GM23248 (cell line): ENCODE measurements around the gene JPH2. TPM values are rescaled to one million over a fixed set of nuclear protein-coding genes. Genes with fewer than 3 reads are reported as not detected.

Source experiments
- DNase-seq: peaks from one replicate; pipeline ENCODE4 v3.0.0-alpha.2; 2015
- H2AFZ ChIP-seq: fragments of 200-600 bp; sonication (generic); 2 replicates; pipeline ENCODE4 v1.6.1; 2016; ENCODE audit warnings: antibody characterized with exemption
- H3F3A ChIP-seq: fragments of 200-600 bp; sonication (generic); 2 replicates; pipeline ENCODE4 v1.6.1; 2016; ENCODE audit warnings: mild to moderate bottlenecking, antibody characterized with exemption, mixed run types; ENCODE audit not compliant: insufficient read depth
- H3K27ac ChIP-seq: fragments of 200-600 bp; sonication (generic); 2 replicates; pipeline ENCODE4 v1.5.1; 2016; ENCODE audit warnings: mild to moderate bottlenecking
- H3K27me3 ChIP-seq: fragments of 200-600 bp; sonication (generic); replicated peaks from 2 replicates; pipeline ENCODE4 v1.6.1; 2016; ENCODE audit warnings: mild to moderate bottlenecking; ENCODE audit not compliant: insufficient read depth
- H3K36me3 ChIP-seq: fragments of 200-600 bp; sonication (generic); 2 replicates; pipeline ENCODE4 v1.6.1; 2016; ENCODE audit warnings: low read depth, mild to moderate bottlenecking
- H3K4me1 ChIP-seq: fragments of 200-600 bp; sonication (generic); 2 replicates; pipeline ENCODE4 v1.6.1; 2016; ENCODE audit warnings: mild to moderate bottlenecking; ENCODE audit not compliant: insufficient read depth
- H3K4me2 ChIP-seq: fragments of 200-600 bp; sonication (generic); one replicate; pipeline ENCODE4 v1.6.1; 2016; ENCODE audit warnings: mild to moderate bottlenecking; ENCODE audit not compliant: unreplicated experiment
- H3K4me3 ChIP-seq: fragments of 200-600 bp; sonication (generic); 2 replicates; pipeline ENCODE4 v1.5.1; 2016; ENCODE audit warnings: mild to moderate bottlenecking
- H3K79me2 ChIP-seq: fragments of 200-600 bp; sonication (generic); 2 replicates; pipeline ENCODE4 v1.6.1; 2016; ENCODE audit warnings: mild to moderate bottlenecking; ENCODE audit not compliant: insufficient read depth
- H3K9ac ChIP-seq: fragments of 200-600 bp; sonication (generic); 2 replicates; pipeline ENCODE4 v1.6.1; 2016; ENCODE audit warnings: mild to moderate bottlenecking
- H3K9me2 ChIP-seq: fragments of 200-600 bp; sonication (generic); 2 replicates; pipeline ENCODE4 v1.6.1; 2016; ENCODE audit warnings: mixed run types, mild to moderate bottlenecking, moderate library complexity; ENCODE audit not compliant: insufficient read depth
- H3K9me3 ChIP-seq: fragments of 200-600 bp; sonication (generic); one replicate; pipeline ENCODE4 v1.6.1; 2017; ENCODE audit warnings: low read depth
- H4K20me1 ChIP-seq: fragments of 200-600 bp; sonication (generic); 2 replicates; pipeline ENCODE4 v1.6.0; 2016; ENCODE audit not compliant: insufficient read depth
- EZH2 ChIP-seq: fragments of 200-600 bp; sonication (generic); IDR thresholded peaks from 2 replicates; pipeline ENCODE4 v1.6.1; 2018; ENCODE audit warnings: antibody characterized with exemption, mild to moderate bottlenecking; ENCODE audit not compliant: insufficient read depth, poor library complexity, severe bottlenecking
- EZH2phosphoT487 ChIP-seq: fragments of 200-600 bp; sonication (generic); IDR thresholded peaks from 2 replicates; pipeline ENCODE4 v1.6.1; 2018; ENCODE audit warnings: antibody characterized with exemption, moderate library complexity, mild to moderate bottlenecking, low read depth; ENCODE audit not compliant: insufficient read depth
- WGBS, 2 experiments: methylation state at CpG; one replicate each; pipeline ENCODE4 v1.1.6; 2015 to 2017; ENCODE audit warnings: low lambda C conversion rate in 2 of 2, low coverage in 1 of 2; ENCODE audit errors: missing lambda C conversion rate in 2 of 2; 5-methylcytosine and 5-hydroxymethylcytosine counted together
- in situ Hi-C: fragments of 300-500 bp; cut with MboI; formaldehyde crosslinking; loops from 2 replicates; pipeline ENCODE4 v1.15.0; 2020
- polyA plus RNA-seq: library from polyadenylated mRNA; unstranded; fragments of >200 nt; fragmentation: Nextera tagmentation; extraction: Ambion mirVana; gene quantifications from 2 replicates; pipeline ENCODE4 v1.2.1, GENCODE V29; 2016
- total RNA-seq: library from RNA; depleted of rRNA; stranded (reverse); fragments of >200 nt; shearing (Covaris generic); gene quantifications from 2 replicates; pipeline ENCODE4 v1.2.3, GENCODE V29; 2014

JPH2 gene
- total and polyA plus RNA-seq, 2 experiments from 2014 or later, result 1.8 to 9.7 TPM

DNA sequence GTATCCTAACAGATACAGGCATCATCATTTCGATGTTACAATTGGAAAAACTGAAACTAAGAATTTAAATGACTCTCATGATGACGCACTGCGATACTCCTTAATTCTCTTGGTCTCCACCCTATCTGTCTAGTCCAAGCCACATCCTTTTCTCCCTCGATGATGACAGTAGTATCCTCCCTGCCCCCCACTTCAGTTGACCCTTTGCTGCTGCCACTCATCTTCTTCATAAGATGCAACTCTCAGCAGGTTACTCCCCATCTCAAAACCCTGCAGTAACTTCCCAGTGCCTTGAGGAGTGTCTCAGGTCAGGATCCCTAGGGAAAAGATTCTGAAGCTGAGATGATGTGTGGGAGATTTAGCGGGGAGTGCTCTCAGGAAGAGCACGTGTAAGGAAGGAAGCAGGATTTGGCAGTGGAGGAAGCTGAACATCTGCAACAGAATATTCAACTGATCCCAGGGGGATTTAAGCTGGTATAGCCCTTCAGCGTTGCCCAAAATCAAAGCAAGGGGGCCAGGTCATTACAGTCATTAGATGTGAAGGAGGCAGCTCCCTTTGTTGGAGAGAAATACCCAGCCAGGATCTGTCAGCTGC is 16.1 kb downstream of the JPH2 start:
- peak; percentile 76 for DNase-seq
- H2AFZ ChIP-seq, result peak overlapping the region; percentile 62
- H3K9ac ChIP-seq, result peak overlapping the region; percentile 44
- H3K9me3 ChIP-seq, result no peaks in the 10 kb centered on the region
- no peaks in the 10 kb centered on the region for H3K36me3 ChIP-seq
- H3K4me2 ChIP-seq, result peak overlapping the region; percentile 68
- 35 to 37% methylated on average over 7 of the region's 7 CpGs for WGBS, 2 experiments
- peak overlapping the region; percentile 62 for H3K27ac ChIP-seq
- peaks cover 16% of the 10 kb centered on the region for H3F3A ChIP-seq
- H3K27me3 ChIP-seq, result no peaks in the 10 kb centered on the region
- H3K9me2 ChIP-seq, result no peaks in the 10 kb centered on the region
- in situ Hi-C loops, result no loop called here
- peaks cover 27% of the 10 kb centered on the region for H3K4me1 ChIP-seq
- H3K79me2 ChIP-seq, result no peaks in the 10 kb centered on the region
- TF ChIP-seq EZH2phosphoT487, result no peak
- TF ChIP-seq EZH2, result no peak
- no peaks in the 10 kb centered on the region for H4K20me1 ChIP-seq
- H3K4me3 ChIP-seq, result peak overlapping the region; percentile 42

- no peak for DNase-seq
- Histone ChIP-seq H3K27me3 (no peaks in the 10 kb centered on the region), H3K9ac (no peak overlapping the region), H3K79me2 (no peaks in the 10 kb centered on the region), H3K9me2 (no peaks in the 10 kb centered on the region), H2AFZ (no peak overlapping the region), H3K4me3 (no peak overlapping the region), H3K4me1 (peaks cover 41% of the 10 kb centered on the region), H4K20me1 (no peaks in the 10 kb centered on the region), H3K9me3 (no peaks in the 10 kb centered on the region), H3K36me3 (no peaks in the 10 kb centered on the region), H3K4me2 (no peak overlapping the region), H3F3A (peaks cover 22% of the 10 kb centered on the region), H3K27ac (no peak overlapping the region)
- TF ChIP-seq EZH2 (no peak), EZH2phosphoT487 (no peak)
- in situ Hi-C loops, result no loop called here
- WGBS, 2 experiments, result 94 to 99% methylated on average over 3 of the region's 3 CpGs
Observed at GRCh38 chr20:44167736-44168135, 19.3 kb downstream of the JPH2 start.

DNA sequence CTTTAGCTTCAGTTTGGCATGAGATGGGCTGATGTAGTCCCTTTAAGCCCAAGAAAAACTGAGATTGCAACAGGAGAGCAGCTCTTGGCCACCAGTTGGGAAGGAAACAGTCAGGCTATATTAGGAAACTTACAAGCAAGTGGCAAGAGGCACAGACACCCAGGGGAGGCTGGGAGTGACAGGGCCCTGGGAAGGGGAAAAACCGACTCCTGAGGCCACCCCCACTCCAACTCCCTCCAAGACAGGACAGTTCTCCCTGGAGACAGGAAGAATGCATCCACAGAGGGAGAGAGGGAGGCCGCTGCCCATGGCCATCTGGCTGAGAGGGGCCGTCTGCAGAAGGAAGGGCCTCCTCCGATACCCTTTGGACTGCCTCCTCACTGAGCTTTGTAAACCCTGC is 20.5 kb downstream of the JPH2 start:
- Histone ChIP-seq H3K4me3 (peak overlapping the region; percentile 46), H3K4me1 (peaks cover 35% of the 10 kb centered on the region), H3K9me2 (no peaks in the 10 kb centered on the region), H3K27me3 (no peaks in the 10 kb centered on the region), H4K20me1 (no peaks in the 10 kb centered on the region), H2AFZ (peak overlapping the region; percentile 61), H3K36me3 (no peaks in the 10 kb centered on the region), H3K27ac (peak overlapping the region; percentile 76), H3K79me2 (no peaks in the 10 kb centered on the region), H3K9me3 (no peaks in the 10 kb centered on the region), H3K4me2 (peak overlapping the region; percentile 73), H3K9ac (peak overlapping the region; percentile 43), H3F3A (peaks cover 22% of the 10 kb centered on the region)
- no peak for TF ChIP-seq EZH2
- no peak for TF ChIP-seq EZH2phosphoT487
- in situ Hi-C loops, result no loop called here
- DNase-seq, result peak; percentile 77
- WGBS, 2 experiments, result 29 to 32% methylated on average over 4 of the region's 4 CpGs

DNA sequence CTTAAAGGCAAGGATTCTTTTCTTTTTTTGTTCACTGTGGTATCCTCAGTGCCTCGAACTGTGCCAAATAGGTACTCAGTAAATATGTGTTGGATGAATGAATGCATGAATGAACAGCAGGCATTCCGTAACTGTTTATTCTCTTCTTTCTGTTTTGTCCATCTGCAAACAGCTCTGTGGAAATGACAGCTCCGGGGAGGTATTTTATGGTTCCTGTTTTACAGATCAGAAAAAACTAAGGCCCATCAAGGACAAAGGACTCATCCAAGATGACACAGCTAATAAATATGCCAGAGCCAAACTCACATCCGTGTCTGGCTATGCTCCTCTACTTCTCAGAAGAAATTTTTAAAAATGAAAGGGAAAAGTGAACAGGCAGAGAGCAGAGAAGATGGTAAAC is 21.0 kb downstream of the JPH2 start:
- H2AFZ ChIP-seq, result peak overlapping the region; percentile 61

More for the DNA sequence above, 21.0 kb downstream of the JPH2 start:
- Histone ChIP-seq H4K20me1 (no peaks in the 10 kb centered on the region), H3K4me2 (peak overlapping the region; percentile 73), H3K27me3 (no peaks in the 10 kb centered on the region), H3F3A (peaks cover 22% of the 10 kb centered on the region), H3K27ac (peak overlapping the region; percentile 76), H3K4me3 (peak overlapping the region; percentile 46), H3K9ac (peak overlapping the region; percentile 43), H3K4me1 (peaks cover 30% of the 10 kb centered on the region), H3K36me3 (no peaks in the 10 kb centered on the region), H3K9me2 (no peaks in the 10 kb centered on the region), H3K9me3 (no peaks in the 10 kb centered on the region), H3K79me2 (no peaks in the 10 kb centered on the region)
- in situ Hi-C loops, result no loop called here
- TF ChIP-seq EZH2 (no peak), EZH2phosphoT487 (no peak)
- 3 to 5% methylated on average over 4 of the region's 4 CpGs for WGBS, 2 experiments
- peak; percentile 77 for DNase-seq
